Gastrocnemius medialis (tissue), 4 donors: ENCODE data around the gene FIGLA.

ENCODE experiments used
- CTCF ChIP-seq, 5 experiments: fragments of 450-650 bp in 3 of 5; fragments of 200-600 bp in 2 of 5; sonication (generic) in 2 of 5; IDR thresholded peaks in 4 of 5; conservative IDR thresholded peaks in 1 of 5; 1 replicate in 4 of 5; 2 replicates in 1 of 5; pipeline ENCODE4 v1.5.1; 2016 to 2019; ENCODE audit warnings: antibody characterized with exemption in 5 of 5, mild to moderate bottlenecking in 3 of 5, moderate library complexity in 3 of 5
- POLR2A ChIP-seq, 2 donors: fragments of 450-650 bp; IDR thresholded peaks; one replicate each; pipeline ENCODE4 v1.6.1; 2017; ENCODE audit warnings: antibody characterized with exemption in 2 of 2, mild to moderate bottlenecking in 2 of 2, moderate library complexity in 2 of 2

GRCh38 chr2:70806620-70807019 lies 16.2 kb upstream of the FIGLA start:
- TF ChIP-seq CTCF (IDR thresholded peaks at IDR 0.05 in 4 of 5, conservative IDR thresholded peaks at IDR 0.05 in 1 of 5) (no peak), POLR2A (IDR thresholded peaks at IDR 0.05) (no peak)
